BLaER1 treated with 17β-estradiol and CSF1 and Interleukin-3, amounts not matched to agents 10 nM and 100 nM (cell line): ENCODE measurements around the gene IRAK2.
"Not testable (repeated sequence)": the region's sequence is repeated elsewhere in the genome, so short reads cannot be mapped to it uniquely, and the experiment has no call there.

Experiments used
- H3K27ac ChIP-seq, 11 experiments: shearing (Covaris generic); formaldehyde crosslinking; 2 replicates each; pipeline ENCODE4 v1.8.1; 2022
- H3K27me3 ChIP-seq, 11 experiments: shearing (Covaris generic); formaldehyde crosslinking; 2 replicates each; pipeline ENCODE4 v1.8.1; 2022
- H3K36me3 ChIP-seq, 11 experiments: shearing (Covaris generic); formaldehyde crosslinking; 2 replicates each; pipeline ENCODE4 v1.8.1; 2022
- H3K4me1 ChIP-seq, 10 experiments: shearing (Covaris generic); formaldehyde crosslinking; 2 replicates each; pipeline ENCODE4 v1.8.1; 2022
- H3K4me2 ChIP-seq, 11 experiments: shearing (Covaris generic); formaldehyde crosslinking; 2 replicates each; pipeline ENCODE4 v1.8.1; 2022
- H3K4me3 ChIP-seq, 10 experiments: shearing (Covaris generic); formaldehyde crosslinking; 2 replicates each; pipeline ENCODE4 v1.8.1; 2022
- H3K9ac ChIP-seq, 11 experiments: shearing (Covaris generic); formaldehyde crosslinking; 2 replicates each; pipeline ENCODE4 v1.8.1; 2022
- H3K9me3 ChIP-seq, 11 experiments: shearing (Covaris generic); formaldehyde crosslinking; replicated peaks in 1 of 11; 2 replicates each; pipeline ENCODE4 v1.8.1; 2022
- H4K20me1 ChIP-seq, 11 experiments: shearing (Covaris generic); formaldehyde crosslinking; 2 replicates each; pipeline ENCODE4 v1.8.1; 2022
- Cebpa-rat ChIP-seq, 11 experiments: shearing (Covaris generic); IDR thresholded peaks; 2 replicates each; pipeline ENCODE4 v1.8.1; 2022

Gene IRAK2

GRCh38 chr3:10166213-10166604 lies 1.5 kb downstream of the IRAK2 start:
- Histone ChIP-seq H3K27me3 (no peaks in the 10 kb centered on the region), H3K4me1 (peaks cover 14 to 78% (median 47%) of the 10 kb centered on the region in 10 experiments), H3K36me3 (peaks cover 7 to 47% (median 40%) of the 10 kb centered on the region in 11 experiments; a peak in 21 of 22 replicates), H3K4me2 (peak overlapping the region in 9 of 11 experiments; percentile 86 to 99 (median 94); a peak in 19 of 22 replicates), H3K27ac (no peak overlapping the region), H3K9ac (peak overlapping the region in 6 of 11 experiments; percentile 37 to 98 (median 88); a peak in 9 of 22 replicates), H3K4me3 (peak overlapping the region in 8 of 10 experiments; percentile 80 to 100 (median 96); a peak in 14 of 20 replicates), H4K20me1 (no peaks in the 10 kb centered on the region), H3K9me3 (peaks cover 12 to 37% (median 33%) of the 10 kb centered on the region in 11 experiments)
- TF ChIP-seq Cebpa-rat (IDR thresholded peaks at IDR 0.05) = no peak

GRCh38 chr3:10169000-10169496 lies 4.3 kb downstream of the IRAK2 start:
- no peak overlapping the region for H3K27ac ChIP-seq
- peaks cover 12 to 38% (median 33%) of the 10 kb centered on the region in 11 experiments for H3K9me3 ChIP-seq
- H3K27me3 ChIP-seq = no peaks in the 10 kb centered on the region
- no peak overlapping the region for H3K9ac ChIP-seq
- peak overlapping the region in 1 of 10 experiments; percentile 21; a peak in 4 of 20 replicates for H3K4me3 ChIP-seq
- peaks cover 4 to 89% (median 56%) of the 10 kb centered on the region in 10 experiments; a peak in 19 of 20 replicates for H3K4me1 ChIP-seq
- peaks cover 7 to 58% (median 42%) of the 10 kb centered on the region in 11 experiments; a peak in 21 of 22 replicates for H3K36me3 ChIP-seq
- TF ChIP-seq Cebpa-rat (IDR thresholded peaks at IDR 0.05) = no peak
- peak overlapping the region in 3 of 11 experiments; percentile 18 to 87 (median 35); a peak in 3 of 22 replicates for H3K4me2 ChIP-seq
- H4K20me1 ChIP-seq = no peaks in the 10 kb centered on the region

- peaks cover 7 to 58% (median 42%) of the 10 kb centered on the region in 11 experiments; a peak in 21 of 22 replicates for H3K36me3 ChIP-seq
- H3K4me2 ChIP-seq = peak overlapping the region in 8 of 11 experiments; percentile 11 to 87 (median 34); a peak in 11 of 22 replicates
- H3K27me3 ChIP-seq = no peaks in the 10 kb centered on the region
- peak overlapping the region in 1 of 11 experiments; percentile 49; a peak in 1 of 22 replicates for H3K9ac ChIP-seq
- peaks cover 4 to 99% (median 55%) of the 10 kb centered on the region in 10 experiments; a peak in 19 of 20 replicates for H3K4me1 ChIP-seq
- no peaks in the 10 kb centered on the region for H4K20me1 ChIP-seq
- peak overlapping the region in 4 of 11 experiments; percentile 1 to 45 (median 18); a peak in 5 of 22 replicates for H3K27ac ChIP-seq
- H3K4me3 ChIP-seq = no peak overlapping the region
- TF ChIP-seq Cebpa-rat (IDR thresholded peaks at IDR 0.05) = no peak
- H3K9me3 ChIP-seq = peaks cover 12 to 38% (median 33%) of the 10 kb centered on the region in 11 experiments
These were observed 6.3 kb downstream of the IRAK2 start for GRCh38 chr3:10170915-10171478.

GRCh38 chr3:10173095-10173925 lies 8.6 kb downstream of the IRAK2 start:
- Histone ChIP-seq H3K4me2 (peak overlapping the region in 10 of 11 experiments; percentile 14 to 93 (median 67); a peak in 17 of 22 replicates), H3K27ac (peak overlapping the region in 10 of 11 experiments; percentile 21 to 91 (median 52); a peak in 18 of 22 replicates), H4K20me1 (no peaks in the 10 kb centered on the region), H3K4me3 (peak overlapping the region in 3 of 10 experiments; percentile 14 to 20 (median 19); a peak in 2 of 20 replicates), H3K9ac (peak overlapping the region in 8 of 11 experiments; percentile 1 to 82 (median 40); a peak in 10 of 22 replicates), H3K36me3 (peaks cover 7 to 56% (median 31%) of the 10 kb centered on the region in 11 experiments; a peak in 20 of 22 replicates), H3K9me3 (peaks cover 12 to 30% (median 24%) of the 10 kb centered on the region in 11 experiments), H3K27me3 (no peaks in the 10 kb centered on the region), H3K4me1 (peaks cover 13 to 91% (median 57%) of the 10 kb centered on the region in 10 experiments)
- TF ChIP-seq Cebpa-rat (IDR thresholded peaks at IDR 0.05) = no peak

- peaks cover 1 to 56% (median 31%) of the 10 kb centered on the region in 11 experiments; a peak in 19 of 22 replicates for H3K36me3 ChIP-seq
- peak overlapping the region in 10 of 11 experiments; percentile 14 to 93 (median 67); a peak in 17 of 22 replicates for H3K4me2 ChIP-seq
- peak overlapping the region in 10 of 11 experiments; percentile 19 to 91 (median 52); a peak in 18 of 22 replicates for H3K27ac ChIP-seq
- H4K20me1 ChIP-seq = no peaks in the 10 kb centered on the region
- H3K4me3 ChIP-seq = 0 out of 20 replicates have a peak overlapping the region, but pooled peaks of 2 of the 10 experiments have one; percentile 14 to 19
- peaks cover 5 to 24% (median 17%) of the 10 kb centered on the region in 11 experiments for H3K9me3 ChIP-seq
- H3K27me3 ChIP-seq = no peaks in the 10 kb centered on the region
- H3K4me1 ChIP-seq = peaks cover 19 to 91% (median 62%) of the 10 kb centered on the region in 10 experiments
- peak overlapping the region in 8 of 11 experiments; percentile 1 to 82 (median 38); a peak in 9 of 22 replicates for H3K9ac ChIP-seq
- peak in 9 of 11 experiments; percentile 36 to 90 (median 60); a peak in 16 of 22 replicates for TF ChIP-seq Cebpa-rat (IDR thresholded peaks at IDR 0.05)
These were observed 9.3 kb downstream of the IRAK2 start for GRCh38 chr3:10173926-10174435.

GRCh38 chr3:10175334-10175733 lies 10.6 kb downstream of the IRAK2 start:
- H3K4me3 ChIP-seq, H4K20me1 ChIP-seq, H3K27me3 ChIP-seq, H3K9ac ChIP-seq: not testable (repeated sequence)
- peak overlapping the region in 1 of 11 experiments; percentile 89; a peak in 1 of 22 replicates for H3K27ac ChIP-seq
- peaks cover 33 to 92% (median 72%) of the 10 kb centered on the region in 10 experiments for H3K4me1 ChIP-seq
- H3K9me3 ChIP-seq = peaks cover 0 to 10% (median 4%) of the 10 kb centered on the region in 11 experiments; a peak in 14 of 22 replicates
- peaks cover 0 to 58% (median 25%) of the 10 kb centered on the region in 11 experiments; a peak in 19 of 22 replicates for H3K36me3 ChIP-seq
- H3K4me2 ChIP-seq = peak overlapping the region in 3 of 11 experiments; percentile 13 to 87 (median 84); a peak in 5 of 22 replicates

GRCh38 chr3:10176150-10176549 lies 11.4 kb downstream of the IRAK2 start:
- H3K4me2 ChIP-seq, H3K9ac ChIP-seq, H3K27me3 ChIP-seq, H3K9me3 ChIP-seq, H3K27ac ChIP-seq, H3K4me3 ChIP-seq, H4K20me1 ChIP-seq: not testable (repeated sequence)
- peaks cover 0 to 58% (median 24%) of the 10 kb centered on the region in 11 experiments; a peak in 16 of 22 replicates for H3K36me3 ChIP-seq
- peaks cover 39 to 92% (median 72%) of the 10 kb centered on the region in 10 experiments for H3K4me1 ChIP-seq

- TF ChIP-seq Cebpa-rat (IDR thresholded peaks at IDR 0.05) = no peak
- Histone ChIP-seq H3K36me3 (peaks cover 0 to 50% (median 24%) of the 10 kb centered on the region in 11 experiments; a peak in 15 of 22 replicates), H3K4me1 (peaks cover 49 to 92% (median 79%) of the 10 kb centered on the region in 10 experiments), H3K4me3 (no peak overlapping the region), H3K27ac (peak overlapping the region in 9 of 11 experiments; percentile 13 to 98 (median 52); a peak in 17 of 22 replicates), H3K27me3 (no peaks in the 10 kb centered on the region), H4K20me1 (no peaks in the 10 kb centered on the region), H3K9me3 (no peaks in the 10 kb centered on the region), H3K9ac (peak overlapping the region in 6 of 11 experiments; percentile 6 to 48 (median 25); a peak in 6 of 22 replicates), H3K4me2 (peak overlapping the region in 6 of 11 experiments; percentile 8 to 96 (median 82); a peak in 10 of 22 replicates)
These were observed 13.0 kb downstream of the IRAK2 start for GRCh38 chr3:10177737-10178136.
